22Rv1 (cell line): Measurements from ENCODE around the gene SHLD1.

Source experiments
- CTCF ChIP-seq: fragments of 450-650 bp; IDR thresholded peaks from 2 replicates; pipeline ENCODE4 v1.5.1; 2017; ENCODE audit warnings: mild to moderate bottlenecking
- ZFX ChIP-seq: fragments of 450-650 bp; IDR thresholded peaks from 2 replicates; pipeline ENCODE4 v1.6.1; 2017; ENCODE audit warnings: antibody characterized with exemption, borderline replicate concordance

- TF ChIP-seq CTCF (no peak), ZFX (no peak)
These were observed 85.7 kb downstream of the SHLD1 start for GRCh38 chr20:5835871-5836270.
